AG04449 (cell line): ENCODE measurements around the gene SLC66A1.

ENCODE experiments used
- CTCF ChIA-PET: fragments of 350-600 bp; formaldehyde crosslinking; extraction: SDS; loops from one replicate; lab custom pipeline; 2021; ENCODE audit warnings: antibody characterized with exemption; lab: Yijun Ruan, JAX
- POLR2A ChIA-PET: fragments of 400-600, 350-600 bp; formaldehyde crosslinking; extraction: SDS; loops from one replicate; lab custom pipeline; 2020; ENCODE audit warnings: antibody characterized with exemption, inconsistent platforms; lab: Yijun Ruan, JAX
- DNase-seq: peaks from one replicate; pipeline ENCODE4 v3.0.0-alpha.2; 2010; ENCODE audit warnings: low read depth, low spot score
- H3K4me3 ChIP-seq: 2 replicates; pipeline ENCODE4 v1.5.1; 2011; ENCODE audit warnings: low read depth, mild to moderate bottlenecking, control low read depth, low read length
- CTCF ChIP-seq: IDR thresholded peaks from one replicate; pipeline ENCODE4 v1.5.1; 2011; ENCODE audit warnings: mild to moderate bottlenecking, moderate library complexity, low read length, control low read depth, inconsistent platforms; ENCODE audit not compliant: insufficient read depth; ENCODE audit errors: missing control alignments

SLC66A1 gene

DNA sequence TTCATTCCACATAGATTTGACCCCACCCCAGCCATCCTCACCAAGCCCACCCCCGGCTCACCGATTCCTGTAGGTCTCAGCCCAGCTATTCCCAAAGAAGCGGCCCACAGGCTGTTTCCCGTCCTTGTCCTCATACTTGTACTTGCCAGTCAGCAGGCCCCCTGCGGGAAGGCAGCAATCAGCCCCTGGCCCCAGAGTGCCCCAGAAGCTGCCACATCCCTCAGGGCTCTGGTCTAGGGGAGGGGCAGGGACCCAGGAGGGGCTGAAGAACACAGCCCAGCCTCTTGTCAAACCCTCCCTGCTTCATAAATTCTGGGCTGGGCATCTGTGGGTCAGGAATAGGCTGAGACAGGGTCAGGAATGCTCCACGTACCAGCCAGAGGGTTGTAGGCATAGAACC is 5.2 kb upstream of the SLC66A1 start:
- CTCF ChIA-PET = no interaction called here
- H3K4me3 ChIP-seq = no peak overlapping the region
- POLR2A ChIA-PET = no interaction called here
- TF ChIP-seq CTCF = no peak
- DNase-seq = no peak

GRCh38 chr1:19307794-19308508 is 4.2 kb upstream of the SLC66A1 start:
- no peak for DNase-seq
- ChIA-PET CTCF (interaction anchor here (0.7 kb wide), 1 partner anchor 12 kb away, joined by 3 read pairs; no protein-coding TSS in a partner anchor), POLR2A (no interaction called here)
- no peak overlapping the region for H3K4me3 ChIP-seq
- TF ChIP-seq CTCF = no peak

- CTCF ChIA-PET = no interaction called here
- no peak for DNase-seq
- POLR2A ChIA-PET = no interaction called here
- no peak for TF ChIP-seq CTCF
- no peak overlapping the region for H3K4me3 ChIP-seq
Observed at GRCh38 chr1:19308509-19308907, 3.6 kb upstream of the SLC66A1 start.

GRCh38 chr1:19309123-19309813 is 2.9 kb upstream of the SLC66A1 start:
- ChIA-PET POLR2A (interaction anchor here (0.5 to 1.1 kb wide), 3 partner anchors 48 to 135 kb away, joined by 3 read pairs; partner anchors contain the start of genes EMC1 and MRTO4), CTCF (interaction anchor here (1.3 to 1.9 kb wide), 2 partner anchors 342 to 345 kb away, joined by 4 to 6 read pairs; no protein-coding TSS in a partner anchor)
- no peak for DNase-seq

DNA sequence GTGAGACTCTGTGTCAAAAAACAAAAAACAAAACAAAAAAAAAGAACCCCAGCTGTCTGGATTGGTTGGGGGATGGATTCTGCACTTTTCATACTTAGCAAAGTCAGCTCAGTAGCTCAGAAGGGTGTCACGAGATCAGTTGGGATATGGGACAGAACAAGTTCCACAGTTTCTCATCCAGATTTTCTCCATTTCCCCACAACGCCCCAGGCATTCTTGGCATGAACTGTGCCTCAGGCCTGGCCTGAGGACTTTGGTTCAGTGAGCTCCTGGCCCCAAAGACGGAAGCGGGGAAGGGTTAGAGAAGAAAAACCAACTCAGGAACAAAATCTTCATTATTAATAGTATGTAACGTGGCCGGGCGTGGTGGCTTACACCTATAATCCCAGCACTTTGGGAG is 2.1 kb upstream of the SLC66A1 start:
- POLR2A ChIA-PET = interaction anchor here (0.5 to 1.1 kb wide), 2 partner anchors 49 to 134 kb away, joined by 3 read pairs; no protein-coding TSS in a partner anchor
- TF ChIP-seq CTCF = no peak
- CTCF ChIA-PET = interaction anchor here (1.3 to 1.9 kb wide), 2 partner anchors 341 to 344 kb away, joined by 4 to 6 read pairs; no protein-coding TSS in a partner anchor
- no peak for DNase-seq
- no peak overlapping the region; the same call in 1 of the 2 replicates for H3K4me3 ChIP-seq

More at GRCh38 chr1:19309123-19309813, 2.9 kb upstream of the SLC66A1 start:
- no peak for TF ChIP-seq CTCF
- no peak overlapping the region for H3K4me3 ChIP-seq

DNA sequence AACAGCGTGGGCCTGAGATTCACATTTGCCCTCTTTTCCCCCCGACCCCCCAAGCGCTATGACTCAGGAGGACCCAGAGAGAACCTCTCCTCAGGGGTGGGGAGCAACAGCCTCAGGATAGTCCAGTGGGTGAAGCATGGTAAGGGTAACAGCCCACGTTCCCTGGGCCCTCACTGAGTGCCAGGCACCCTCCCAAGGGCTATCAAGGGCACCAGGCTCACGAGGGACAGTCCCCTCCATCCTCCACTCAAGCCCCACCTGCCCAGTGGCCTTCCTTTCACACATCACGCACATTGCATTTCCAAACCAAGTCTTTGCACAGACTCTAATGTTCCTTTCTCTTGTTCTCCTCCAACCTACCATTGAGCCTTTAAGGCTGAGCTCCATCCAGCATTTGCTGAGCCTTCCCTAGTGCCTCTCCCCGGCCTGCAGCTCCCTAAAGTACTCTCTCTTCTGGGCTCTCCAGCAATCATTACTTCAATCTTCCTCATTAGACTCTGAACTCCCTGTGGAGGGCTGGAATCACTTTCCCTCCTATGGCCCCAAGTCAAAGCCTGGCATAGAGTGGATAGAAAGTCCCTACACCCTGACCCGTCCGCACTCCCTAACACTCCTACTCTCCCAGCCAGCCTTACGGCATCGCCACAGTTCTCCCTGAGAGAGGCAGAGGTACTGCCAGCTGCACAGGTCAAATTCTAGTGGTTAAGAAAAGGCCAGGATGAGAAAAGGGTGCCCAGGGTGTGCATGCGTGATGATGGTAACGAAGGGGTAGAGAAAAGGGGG is 1.2 kb upstream of the SLC66A1 start:
- no peak for DNase-seq
- TF ChIP-seq CTCF = no peak
- ChIA-PET CTCF (interaction anchor here (0.7 to 3.1 kb wide), 3 partner anchors 9 to 343 kb away, joined by 4 to 16 read pairs (median 6); no protein-coding TSS in a partner anchor), POLR2A (no interaction called here)
- H3K4me3 ChIP-seq = peak overlapping the region; percentile 80
